Motor neuron (in vitro differentiated cells): ENCODE results near the gene C11orf65. TPM values are rescaled to one million over a fixed set of nuclear protein-coding genes. Genes with fewer than 3 reads are reported as not detected.
A peak's percentile ranks its signal among the peaks of the same experiment; 100 is the strongest.

Experiments used
- ATAC-seq, 8 experiments: fragments of 200-7000 bp; cut with Tn5 transposase; replicated peaks in 6 of 8; 2 replicates each; pipeline ENCODE4 v1.8.0; 2021; ENCODE audit warnings: mild to moderate bottlenecking in 8 of 8, moderate library complexity in 8 of 8
- H3K27ac ChIP-seq, 2 donors: fragments of 250-450 bp; sonication (Bioruptor Pico); 2 replicates each; pipeline ENCODE4 v1.9.0; 2021; ENCODE audit warnings: antibody characterized with exemption in 2 of 2, mild to moderate bottlenecking in 2 of 2, moderate library complexity in 1 of 2
- H3K4me1 ChIP-seq, 2 donors: fragments of 250-450 bp; sonication (Bioruptor Pico); replicated peaks in 1 of 2; 2 replicates each; pipeline ENCODE4 v1.6.1; 2021; ENCODE audit warnings: antibody characterized with exemption in 2 of 2, mild to moderate bottlenecking in 2 of 2, moderate library complexity in 1 of 2
- H3K4me3 ChIP-seq, 5 donors: fragments of 250-450 bp; sonication (Bioruptor Pico); 2 replicates each; pipeline ENCODE4 v1.9.0; 2021; ENCODE audit warnings: antibody characterized with exemption in 5 of 5, mild to moderate bottlenecking in 5 of 5, moderate library complexity in 4 of 5
- WGBS, 10 experiments: fragments of 450-650 bp; shearing (Covaris generic); methylation state at CpG; one replicate each; pipeline ENCODE4 v1.0.0; 2022; 5-methylcytosine and 5-hydroxymethylcytosine counted together
- in situ Hi-C, 9 experiments: fragments of 400-800 bp; cut with MboI; loops; one replicate each; pipeline ENCODE4 v1.15.0; 2021; ENCODE audit warnings: low sequenced_read_pairs in 9 of 9, low pct_unique_long_range_greater_than_20kb in 2 of 9; ENCODE audit not compliant: unreplicated experiment in 9 of 9
- total RNA-seq, 8 experiments: library from RNA; unstranded; fragments of 300-600 nt; gene quantifications; 2 replicates each; pipeline versions ENCODE4 v1.2.3 to v1.2.4, GENCODE V29; 2022

Gene C11orf65
- total RNA-seq, result 1 to 10 TPM; 1.4 to 4.0 (median 2.9) TPM

GRCh38 chr11:108467091-108467823, at the start of gene C11orf65:
Gene C11orf65 (minus strand): TSS chr11:108467529. CDS start chr11:108461559, 5,970 bp downstream.
- H3K4me3 ChIP-seq, result peak within 1 kb of the TSS; percentile 59 to 87 (median 66)
- 0 to 5% (median 0%) methylated on average over 1 to 15 of the region's 35 CpGs; no CpG with 5 or more reads in 1 of the 10 experiments for WGBS, 10 experiments
- in situ Hi-C loops, result no loop called here
- peaks cover 0 to 7% of the 10 kb centered on the region in 2 donors for H3K4me1 ChIP-seq
- ATAC-seq, result peak; percentile 99
- peak within 1 kb of the TSS; percentile 96 to 98 for H3K27ac ChIP-seq

DNA sequence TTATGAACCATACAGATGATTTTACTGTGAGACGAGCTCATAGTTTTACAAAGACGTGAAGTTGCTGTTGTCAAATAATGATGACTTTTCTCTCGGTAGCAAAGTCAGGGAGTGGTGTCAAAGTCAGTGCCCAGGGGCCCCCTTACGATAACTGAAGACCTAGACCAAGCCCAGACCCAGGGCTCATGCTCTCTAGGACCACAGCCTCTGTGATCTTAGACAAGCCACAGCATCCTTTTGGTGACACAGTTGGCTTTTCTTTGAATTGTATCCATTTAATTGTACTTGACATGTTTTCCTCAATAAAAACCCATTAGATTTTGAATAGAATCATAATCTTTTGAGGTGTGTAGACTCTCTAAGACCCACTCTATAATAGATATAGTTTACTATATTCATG, 48.8 kb upstream of the C11orf65 start:
- in situ Hi-C loops, result no loop called here
- H3K27ac ChIP-seq, result no peak overlapping the region
- no peaks in the 10 kb centered on the region for H3K4me1 ChIP-seq
- H3K4me3 ChIP-seq, result no peak overlapping the region
- WGBS, 10 experiments, result 86 to 100% (median 100%) methylated on average over 1 to 3 of the region's 4 CpGs; no CpG with 5 or more reads in 5 of the 10 experiments
- ATAC-seq, result no peak

- H3K27ac ChIP-seq, result no peak overlapping the region
- in situ Hi-C loops, result no loop called here
- no peaks in the 10 kb centered on the region for H3K4me1 ChIP-seq
- H3K4me3 ChIP-seq, result no peak overlapping the region
- ATAC-seq, result no peak
- WGBS, 10 experiments, result 20 to 88% (median 60%) methylated on average over 1 to 2 of the region's 2 CpGs; no CpG with 5 or more reads in 4 of the 10 experiments
Measured at GRCh38 chr11:108512708-108513107, 45.4 kb upstream of the C11orf65 start.

DNA sequence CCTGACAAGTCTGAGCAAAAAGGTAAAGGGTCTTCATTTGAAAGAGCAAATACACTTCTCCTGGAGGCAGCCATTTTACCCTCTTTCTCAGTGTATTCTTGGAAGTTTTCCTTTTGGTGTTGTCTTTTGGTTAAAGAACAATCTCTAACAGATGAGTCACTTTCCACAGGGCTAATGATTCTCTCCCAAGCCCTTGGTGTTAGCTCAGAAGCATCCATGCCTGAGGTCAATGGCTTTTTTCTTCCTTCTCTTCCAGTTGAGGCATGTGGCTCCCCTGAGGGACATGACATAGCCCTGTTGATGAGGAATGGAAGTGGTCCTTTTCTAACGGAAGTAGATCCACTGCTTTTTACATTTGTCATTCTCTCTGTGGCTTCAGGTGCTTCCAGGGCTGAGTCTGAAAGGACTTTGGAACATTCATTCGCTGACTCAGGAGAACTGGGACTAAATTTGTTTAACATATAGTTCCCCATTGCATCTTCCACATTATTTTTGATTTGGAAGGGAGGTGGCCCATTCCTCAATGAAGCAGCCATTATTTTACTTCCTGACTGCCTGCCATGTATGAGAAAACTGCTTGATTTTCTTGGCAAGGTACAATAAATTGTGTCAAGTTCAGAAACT, 44.6 kb upstream of the C11orf65 start:
- in situ Hi-C loops, result no loop called here
- 50 to 100% (median 88%) methylated on average over 1 to 2 of the region's 2 CpGs; no CpG with 5 or more reads in 2 of the 10 experiments for WGBS, 10 experiments

GRCh38 chr11:108508653-108509593, 41.6 kb upstream of the C11orf65 start:
- 20 to 100% (median 80%) methylated on average over 1 to 3 of the region's 3 CpGs; no CpG with 5 or more reads in 1 of the 10 experiments for WGBS, 10 experiments
- in situ Hi-C loops, result no loop called here
- no peaks in the 10 kb centered on the region for H3K4me1 ChIP-seq
- ATAC-seq, result peak in 1 of 8 experiments; percentile 18
- no peak overlapping the region for H3K27ac ChIP-seq
- H3K4me3 ChIP-seq, result no peak overlapping the region

More for the DNA sequence above, 44.6 kb upstream of the C11orf65 start:
- no peak for ATAC-seq
- Histone ChIP-seq H3K4me3 (no peak overlapping the region), H3K4me1 (no peaks in the 10 kb centered on the region), H3K27ac (no peak overlapping the region)

DNA sequence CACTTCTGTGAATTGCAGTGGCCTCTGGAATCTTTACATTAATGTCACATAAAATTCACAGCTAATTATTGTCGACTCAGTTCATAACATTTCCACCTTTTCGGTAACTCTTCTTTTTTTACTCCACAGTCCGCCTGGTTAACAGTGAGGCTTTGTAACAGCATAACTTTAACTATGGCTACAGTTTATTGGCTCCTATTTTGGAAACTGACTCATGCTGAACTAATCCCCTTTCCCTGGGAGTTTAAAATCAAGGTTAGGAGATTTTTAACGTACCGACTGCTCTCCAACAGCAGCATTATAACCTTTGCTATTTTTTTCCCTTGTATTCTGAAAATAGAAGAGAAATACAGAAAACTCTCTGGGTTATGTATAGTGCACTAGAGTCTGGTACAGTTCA, 34.1 kb upstream of the C11orf65 start:
- H3K4me1 ChIP-seq, result peaks cover 0 to 3% of the 10 kb centered on the region in 2 donors
- WGBS, 10 experiments, result 7 to 100% (median 85%) methylated on average over 1 to 5 of the region's 5 CpGs; no CpG with 5 or more reads in 1 of the 10 experiments
- in situ Hi-C loops, result no loop called here
- H3K4me3 ChIP-seq, result no peak overlapping the region
- H3K27ac ChIP-seq, result no peak overlapping the region
- no peak for ATAC-seq

DNA sequence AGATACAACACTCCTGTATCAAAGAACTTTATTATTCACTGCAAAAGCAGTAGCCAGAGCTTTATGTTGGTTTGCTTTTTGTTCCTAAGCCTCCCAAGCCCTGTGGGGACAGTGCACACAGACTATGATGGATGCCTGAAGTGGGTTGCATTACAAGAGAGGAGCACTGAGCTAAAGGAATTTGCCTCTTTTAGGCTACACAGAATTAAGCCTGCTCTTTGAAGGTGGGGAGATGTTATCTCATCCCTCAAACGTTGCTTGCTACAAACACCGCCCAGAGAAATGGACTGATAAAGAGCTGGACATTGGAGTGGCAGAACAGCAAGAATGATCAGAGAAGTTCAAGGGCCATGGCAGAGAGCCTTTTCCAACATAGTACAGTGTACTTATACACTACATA, 33.4 kb upstream of the C11orf65 start:
- no peak for ATAC-seq
- 25 to 100% (median 57%) methylated on average over 1 to 2 of the region's 2 CpGs; no CpG with 5 or more reads in 3 of the 10 experiments for WGBS, 10 experiments

GRCh38 chr11:108500169-108500568, 32.8 kb upstream of the C11orf65 start:
- peaks cover 0 to 3% of the 10 kb centered on the region in 2 donors for H3K4me1 ChIP-seq
- 66 to 100% (median 92%) methylated on average over 2 to 4 of the region's 4 CpGs for WGBS, 10 experiments
- in situ Hi-C loops, result no loop called here
- no peak overlapping the region for H3K27ac ChIP-seq
- no peak for ATAC-seq
- H3K4me3 ChIP-seq, result no peak overlapping the region

More for the DNA sequence above, 33.4 kb upstream of the C11orf65 start:
- Histone ChIP-seq H3K4me3 (no peak overlapping the region), H3K4me1 (peaks cover 0 to 3% of the 10 kb centered on the region in 2 donors), H3K27ac (no peak overlapping the region)
- in situ Hi-C loops, result no loop called here

GRCh38 chr11:108498816-108499408, 31.6 kb upstream of the C11orf65 start:
- WGBS, 10 experiments, result 24 to 98% (median 85%) methylated on average over 4 to 14 of the region's 29 CpGs; no CpG with 5 or more reads in 1 of the 10 experiments
- no peak for ATAC-seq
- Histone ChIP-seq H3K4me3 (peak overlapping the region in 4 of 5 donors; percentile 41 to 50 (median 45)), H3K27ac (no peak overlapping the region), H3K4me1 (peaks cover 0 to 3% of the 10 kb centered on the region in 2 donors)
- in situ Hi-C loops, result no loop called here

DNA sequence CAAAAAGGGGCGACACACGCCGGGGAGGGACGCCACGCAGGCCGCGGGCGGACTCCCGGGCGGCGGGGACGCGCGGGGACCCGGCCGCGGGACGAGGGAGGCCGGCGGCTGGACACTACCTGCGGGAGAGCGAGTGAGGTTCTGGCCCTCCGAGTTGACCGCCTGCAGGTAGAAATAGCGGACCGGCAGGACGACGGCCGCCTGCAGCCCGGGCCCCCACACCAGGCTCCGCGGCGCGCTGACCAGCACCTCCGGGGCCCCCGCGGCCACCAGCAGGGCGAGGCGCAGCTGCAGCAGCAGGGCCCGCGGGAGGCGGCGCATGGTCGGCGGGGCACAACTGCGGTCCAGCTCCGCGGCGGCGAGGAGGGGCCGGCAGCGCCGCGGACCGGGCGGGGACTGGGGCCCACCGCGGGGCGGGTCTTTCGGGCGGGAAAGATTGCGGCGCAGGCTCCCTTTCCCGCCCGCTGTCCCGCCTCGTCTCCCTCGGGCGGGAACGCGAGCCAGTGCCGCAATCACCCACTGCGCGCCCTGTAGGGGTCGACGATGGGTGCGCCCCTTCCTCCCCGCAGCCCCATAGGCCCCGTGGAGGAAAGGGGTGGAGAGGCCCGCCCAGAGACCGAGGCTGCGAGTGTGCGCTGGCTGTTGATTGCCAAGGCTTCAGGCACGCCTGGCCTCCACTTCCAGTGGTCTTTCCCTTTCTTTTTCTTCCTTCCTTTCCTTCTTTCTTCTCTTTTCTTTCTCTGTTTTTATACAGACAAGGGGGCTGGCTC, 30.9 kb upstream of the C11orf65 start, which contains the start of gene POGLUT3:
TSS of gene POGLUT3 (minus strand) at position 339 of the 770 bp plus-strand sequence. CDS start at position 321, 18 bp downstream.
- Histone ChIP-seq H3K27ac (peak within 1 kb of the TSS; percentile 4 to 43), H3K4me3 (peak within 1 kb of the TSS; percentile 38 to 50 (median 41)), H3K4me1 (peaks cover 0 to 3% of the 10 kb centered on the region in 2 donors)
- in situ Hi-C loops, result no loop called here
- 0 to 100% (median 7%) methylated on average over 1 to 5 of the region's 84 CpGs; no CpG with 5 or more reads in 7 of the 10 experiments for WGBS, 10 experiments
- ATAC-seq, result peak; percentile 70 to 79 (median 74)

GRCh38 chr11:108497317-108498045, 30.2 kb upstream of the C11orf65 start:
- in situ Hi-C loops, result no loop called here
- H3K4me3 ChIP-seq, result peak overlapping the region; percentile 38 to 50 (median 41)
- peak overlapping the region; percentile 4 to 43 for H3K27ac ChIP-seq
- 0 to 25% (median 12%) methylated on average over 4 to 21 of the region's 30 CpGs; no CpG with 5 or more reads in 1 of the 10 experiments for WGBS, 10 experiments
- H3K4me1 ChIP-seq, result peaks cover 0 to 3% of the 10 kb centered on the region in 2 donors
- ATAC-seq, result peak; percentile 93 to 96 (median 94)
